IMR-90 (cell line): ENCODE data around the gene SHISAL1. TPM values are rescaled to one million over a fixed set of nuclear protein-coding genes. Genes with fewer than 3 reads are reported as not detected.

ENCODE experiments used
- ATAC-seq: fragments of 200-7000 bp; cut with Tn5 transposase; 2 replicates; pipeline ENCODE4 v1.9.1; 2020; ENCODE audit warnings: low read depth, mild to moderate bottlenecking, moderate library complexity
- BruUV-seq: library from RNA; stranded (reverse); fragments of 400-500 nt; replicated peaks from 2 replicates; lab custom pipeline; 2021; lab: Mats Ljungman, UMichigan
- CTCF ChIA-PET: fragments of 300-600 bp; formaldehyde crosslinking; extraction: SDS; loops from one replicate; lab custom pipeline; 2021; ENCODE audit warnings: antibody characterized with exemption; lab: Yijun Ruan, JAX
- POLR2A ChIA-PET: fragments of 300-600 bp; sonication (Branson Sonifier 250); formaldehyde crosslinking; loops from one replicate; lab custom pipeline; 2022; ENCODE audit warnings: antibody characterized with exemption; ENCODE audit not compliant: unreplicated experiment; lab: Charles Lee
- DNase-seq: peaks from one replicate; pipeline ENCODE4 v3.0.0; 2013
- H2AFZ ChIP-seq: replicated peaks from 2 replicates; pipeline ENCODE3; 2013; ENCODE audit warnings: low read length, mild to moderate bottlenecking; ENCODE audit not compliant: poor library complexity
- H2AK5ac ChIP-seq: 2 replicates; pipeline ENCODE4 v1.6.1; 2013; ENCODE audit warnings: low read depth, low read length, inconsistent platforms
- H2AK9ac ChIP-seq: replicated peaks from 2 replicates; pipeline ENCODE3; 2013; ENCODE audit warnings: mild to moderate bottlenecking, low read depth, low read length, moderate library complexity; ENCODE audit not compliant: poor library complexity
- H2BK120ac ChIP-seq: 2 replicates; pipeline ENCODE4 v1.6.1; 2013; ENCODE audit warnings: low read depth, low read length, inconsistent platforms
- H2BK15ac ChIP-seq: 3 replicates; pipeline ENCODE4 v1.6.1; 2013; ENCODE audit warnings: low read depth, low read length, inconsistent platforms
- H2BK20ac ChIP-seq: 2 replicates; pipeline ENCODE4 v1.6.1; 2013; ENCODE audit warnings: low read depth, mild to moderate bottlenecking, inconsistent platforms, low read length, moderate library complexity
- H2BK5ac ChIP-seq: 2 replicates; pipeline ENCODE4 v1.6.1; 2013; ENCODE audit warnings: mild to moderate bottlenecking, low read depth, low read length, inconsistent platforms; ENCODE audit not compliant: poor library complexity, severe bottlenecking
- H3K14ac ChIP-seq: replicated peaks from 2 replicates; pipeline ENCODE4 v1.6.1; 2013; ENCODE audit warnings: low read depth, low read length, inconsistent platforms
- H3K18ac ChIP-seq: 2 replicates; pipeline ENCODE4 v1.6.1; 2013; ENCODE audit warnings: low read depth, low read length, control low read depth
- H3K23ac ChIP-seq: 2 replicates; pipeline ENCODE4 v1.6.1; 2013; ENCODE audit warnings: low read depth, low read length, inconsistent platforms
- H3K27ac ChIP-seq: 2 replicates; pipeline ENCODE4 v1.5.1; 2013; ENCODE audit warnings: mild to moderate bottlenecking, control low read depth, low read length; ENCODE audit not compliant: insufficient read depth
- H3K27me3 ChIP-seq: 2 replicates; pipeline ENCODE4 v1.6.1; 2013; ENCODE audit warnings: low read length; ENCODE audit not compliant: control insufficient read depth, insufficient read depth
- H3K36me3 ChIP-seq: 2 replicates; pipeline ENCODE4 v1.6.1; 2013; ENCODE audit warnings: low read length, mixed read lengths; ENCODE audit not compliant: control insufficient read depth, insufficient read depth
- H3K4ac ChIP-seq: 2 replicates; pipeline ENCODE4 v1.6.1; 2013; ENCODE audit warnings: low read depth, low read length, inconsistent platforms
- H3K4me1 ChIP-seq: 2 replicates; pipeline ENCODE4 v1.6.1; 2013; ENCODE audit warnings: low read length, mixed read lengths; ENCODE audit not compliant: control insufficient read depth, insufficient read depth
- H3K4me2 ChIP-seq: 2 replicates; pipeline ENCODE4 v1.6.1; 2013; ENCODE audit warnings: low read depth, mild to moderate bottlenecking, control low read depth, low read length, moderate library complexity
- H3K4me3 ChIP-seq: 2 replicates; pipeline ENCODE4 v1.5.1; 2013; ENCODE audit warnings: low read depth, mild to moderate bottlenecking, control low read depth, low read length, moderate library complexity; ENCODE audit not compliant: insufficient read depth
- H3K56ac ChIP-seq: 2 replicates; pipeline ENCODE4 v1.6.1; 2013; ENCODE audit warnings: low read length, inconsistent platforms; ENCODE audit not compliant: insufficient read depth; ENCODE audit errors: extremely low read depth
- H3K79me1 ChIP-seq, 2 experiments: 2 replicates each; pipeline ENCODE4 v1.6.1; 2013; ENCODE audit warnings: low read length in 2 of 2, inconsistent platforms in 1 of 2, low read depth in 1 of 2
- H3K9ac ChIP-seq: 2 replicates; pipeline ENCODE4 v1.6.1; 2013; ENCODE audit warnings: low read depth, low read length, control low read depth
- H3K9me1 ChIP-seq: 2 replicates; pipeline ENCODE4 v1.6.1; 2013; ENCODE audit warnings: low read length, inconsistent platforms; ENCODE audit not compliant: insufficient read depth
- H3K9me3 ChIP-seq: 2 replicates; pipeline ENCODE4 v1.6.1; 2013; ENCODE audit warnings: low read length; ENCODE audit not compliant: control insufficient read depth, insufficient read depth
- H4K20me1 ChIP-seq: 2 replicates; pipeline ENCODE4 v1.6.1; 2013; ENCODE audit warnings: low read length, inconsistent platforms; ENCODE audit not compliant: insufficient read depth
- H4K5ac ChIP-seq: 2 replicates; pipeline ENCODE4 v1.6.1; 2013; ENCODE audit warnings: mild to moderate bottlenecking, low read depth, low read length, control low read depth
- H4K8ac ChIP-seq, 2 experiments: 2 replicates each; pipeline ENCODE4 v1.6.1; 2013; ENCODE audit warnings: low read depth in 2 of 2, low read length in 2 of 2, control low read depth in 1 of 2, inconsistent platforms in 1 of 2
- H4K91ac ChIP-seq: 2 replicates; pipeline ENCODE4 v1.6.1; 2013; ENCODE audit warnings: low read depth, low read length, inconsistent platforms; ENCODE audit not compliant: insufficient read depth
- MAFK ChIP-seq: IDR thresholded peaks from 2 replicates; pipeline ENCODE4 v1.6.1; 2012; ENCODE audit warnings: low read depth, low read length, improper control_type of control experiment
- SMC3 ChIP-seq: fragments of 150-350 bp; IDR thresholded peaks from 2 replicates; pipeline ENCODE4 v1.6.1; 2016; ENCODE audit warnings: low read depth, mild to moderate bottlenecking, antibody characterized with exemption, low read length, moderate library complexity
- WGBS, 2 experiments: methylation state at CpG; one replicate each; pipeline versions ENCODE4 v1.1.5 to v1.1.7; 2013; ENCODE audit warnings: missing lambda C conversion rate in 2 of 2; ENCODE audit not compliant: insufficient read length in 1 of 2; ENCODE audit errors: extremely low coverage in 2 of 2; 5-methylcytosine and 5-hydroxymethylcytosine counted together
- dilution Hi-C: fragments of 300-500 bp; cut with HindIII; formaldehyde crosslinking; loops from one replicate; pipeline ENCODE4 v1.14.3; 2018; ENCODE audit warnings: low sequenced_read_pairs; ENCODE audit not compliant: unreplicated experiment
- in situ Hi-C: fragments of 300-500 bp; cut with MboI; formaldehyde crosslinking; loops from 3 replicates; pipeline ENCODE4 v1.14.3; 2019; ENCODE audit warnings: low sequenced_read_pairs, inconsistent platforms, mixed read lengths
- intact Hi-C: fragments of 100-400 bp; cut with micrococcal nuclease; formaldehyde crosslinking; loops from 2 replicates; pipeline ENCODE4 v1.10.0; 2022
- polyA plus RNA-seq, 3 experiments: library from polyadenylated mRNA; depleted of rRNA; stranded (reverse); fragments of >200 nt; gene quantifications; 2 replicates each; pipeline ENCODE4 v1.2.3, GENCODE V29; 2012; ENCODE audit warnings: low replicate concordance in 1 of 3
- total RNA-seq: library from RNA; depleted of rRNA; stranded (reverse); fragments of >200 nt; gene quantifications from 2 replicates; pipeline ENCODE4 v1.2.3, GENCODE V29; 2012
- TF ChIP-seq, protein P1 (sequence below): fragments of 150-350 bp; IDR thresholded peaks from 2 replicates; pipeline ENCODE4 v1.6.1; 2016; ENCODE audit warnings: low read depth, mild to moderate bottlenecking, low read length, moderate library complexity, borderline replicate concordance

SHISAL1 gene
- total and polyA plus RNA-seq, 2 of the 4 experiments (the other 2 are of a cell fraction) = 1.0 to 1.4 TPM

DNA sequence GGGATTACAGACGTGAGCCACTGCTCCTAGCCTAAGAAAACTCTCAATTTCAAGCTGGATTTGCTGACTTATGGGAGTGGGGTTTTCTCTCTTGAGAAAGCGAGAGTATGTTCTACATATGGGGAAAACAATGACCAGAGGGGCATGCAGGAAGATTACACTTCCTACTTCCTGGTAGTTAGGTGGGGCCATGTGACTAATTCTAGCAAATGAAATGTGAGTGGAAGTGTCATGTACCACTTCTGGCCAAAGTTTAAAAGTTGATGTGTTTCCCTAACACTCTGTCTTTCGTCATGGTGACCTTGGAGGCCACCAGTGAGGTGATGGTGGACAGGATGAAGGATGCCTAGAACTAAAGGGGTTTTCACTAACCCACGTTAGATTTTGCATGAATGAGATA lies 81.5 kb downstream of the SHISAL1 start:
- no peak overlapping the region for H2AK5ac ChIP-seq
- H3K4me1 ChIP-seq = no peaks in the 10 kb centered on the region
- H2BK5ac ChIP-seq = no peak overlapping the region
- H2AK9ac ChIP-seq = no peak overlapping the region
- no peak overlapping the region for H3K23ac ChIP-seq
- intact Hi-C loops = no loop called here
- TF ChIP-seq MAFK (no peak), SMC3 (no peak)
- TF ChIP-seq, protein P1, sequence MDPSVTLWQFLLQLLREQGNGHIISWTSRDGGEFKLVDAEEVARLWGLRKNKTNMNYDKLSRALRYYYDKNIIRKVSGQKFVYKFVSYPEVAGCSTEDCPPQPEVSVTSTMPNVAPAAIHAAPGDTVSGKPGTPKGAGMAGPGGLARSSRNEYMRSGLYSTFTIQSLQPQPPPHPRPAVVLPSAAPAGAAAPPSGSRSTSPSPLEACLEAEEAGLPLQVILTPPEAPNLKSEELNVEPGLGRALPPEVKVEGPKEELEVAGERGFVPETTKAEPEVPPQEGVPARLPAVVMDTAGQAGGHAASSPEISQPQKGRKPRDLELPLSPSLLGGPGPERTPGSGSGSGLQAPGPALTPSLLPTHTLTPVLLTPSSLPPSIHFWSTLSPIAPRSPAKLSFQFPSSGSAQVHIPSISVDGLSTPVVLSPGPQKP = no peak
- H3K79me1 ChIP-seq = no peaks in the 10 kb centered on the region
- no peaks in the 10 kb centered on the region for H3K9me1 ChIP-seq
- no peak overlapping the region for H3K27ac ChIP-seq
- dilution Hi-C loops = no loop called here
- no peak overlapping the region for H2BK15ac ChIP-seq
- no CpG with 5 or more reads among the region's 4 CpGs for WGBS, 2 experiments
- CTCF ChIA-PET = no interaction called here
- H3K9ac ChIP-seq = no peak overlapping the region
- POLR2A ChIA-PET = no interaction called here
- no peak overlapping the region for H3K14ac ChIP-seq
- peaks cover 9% of the 10 kb centered on the region for H3K9me3 ChIP-seq
- peaks cover under 1% of the 10 kb centered on the region; the same call in 1 of the 2 replicates for H3K27me3 ChIP-seq
- H2BK20ac ChIP-seq = no peak overlapping the region
- no peak overlapping the region for H4K8ac ChIP-seq
- no peak overlapping the region for H4K5ac ChIP-seq
- H3K4ac ChIP-seq = no peak overlapping the region
- ATAC-seq (no peak), DNase-seq (no peak)
- H3K56ac ChIP-seq = no peak overlapping the region
- no peak overlapping the region for H4K91ac ChIP-seq
- in situ Hi-C loops = no loop called here
- H4K20me1 ChIP-seq = no peaks in the 10 kb centered on the region
- H2AFZ ChIP-seq = no peak overlapping the region
- H3K36me3 ChIP-seq = no peaks in the 10 kb centered on the region
- no peak overlapping the region for H3K4me2 ChIP-seq
- H3K4me3 ChIP-seq = no peak overlapping the region
- no peak overlapping the region for H2BK120ac ChIP-seq
- BruUV-seq = no TSS peak
- no peak overlapping the region for H3K18ac ChIP-seq
